Muscle layer of colon (tissue), 2 donors: Measurements from ENCODE around the gene NCKAP5.

Experiments used
- H3K27ac ChIP-seq: one replicate; pipeline ENCODE4 v1.7.0; 2013; ENCODE audit warnings: low read depth, mild to moderate bottlenecking, low read length, moderate library complexity
- H3K27me3 ChIP-seq, 2 donors: one replicate each; pipeline ENCODE4 v1.7.0; 2013; ENCODE audit warnings: low read length in 2 of 2, mild to moderate bottlenecking in 2 of 2; ENCODE audit not compliant: insufficient read depth in 2 of 2, control insufficient read depth in 1 of 2
- H3K36me3 ChIP-seq: one replicate; pipeline ENCODE4 v1.7.0; 2013; ENCODE audit warnings: mild to moderate bottlenecking, low read length; ENCODE audit not compliant: insufficient read depth
- H3K4me1 ChIP-seq: one replicate; pipeline ENCODE4 v1.7.0; 2013; ENCODE audit warnings: mild to moderate bottlenecking, low read length; ENCODE audit not compliant: insufficient read depth
- H3K4me3 ChIP-seq, 2 donors: one replicate each; pipeline ENCODE4 v1.7.0; 2013; ENCODE audit warnings: low read length in 2 of 2, low read depth in 1 of 2, mild to moderate bottlenecking in 1 of 2, moderate library complexity in 1 of 2
- H3K9ac ChIP-seq: one replicate; pipeline ENCODE4 v1.7.0; 2013; ENCODE audit warnings: low read length
- H3K9me3 ChIP-seq: one replicate; pipeline ENCODE4 v1.7.0; 2013; ENCODE audit warnings: mild to moderate bottlenecking, low read length
- donor health status: abdominal sarcoma.
- donor health status: Adenocarcinoma of cecum.

Gene NCKAP5

GRCh38 chr2:133417415-133417814, 150.8 kb downstream of the NCKAP5 start:
- H3K9ac ChIP-seq, result no peak overlapping the region
- no peaks in the 10 kb centered on the region for H3K27me3 ChIP-seq
- H3K9me3 ChIP-seq, result no peaks in the 10 kb centered on the region
- H3K4me3 ChIP-seq, result no peak overlapping the region
- no peaks in the 10 kb centered on the region for H3K4me1 ChIP-seq
- no peaks in the 10 kb centered on the region for H3K36me3 ChIP-seq
- H3K27ac ChIP-seq, result no peak overlapping the region

- Histone ChIP-seq H3K27ac (no peak overlapping the region), H3K4me3 (no peak overlapping the region), H3K4me1 (no peaks in the 10 kb centered on the region), H3K9ac (no peak overlapping the region), H3K27me3 (no peaks in the 10 kb centered on the region), H3K9me3 (no peaks in the 10 kb centered on the region), H3K36me3 (no peaks in the 10 kb centered on the region)
These were observed 151.5 kb downstream of the NCKAP5 start for GRCh38 chr2:133416736-133417135.

- no peak overlapping the region for H3K9ac ChIP-seq
- H3K4me1 ChIP-seq, result no peaks in the 10 kb centered on the region
- H3K27me3 ChIP-seq, result no peaks in the 10 kb centered on the region
- H3K9me3 ChIP-seq, result no peaks in the 10 kb centered on the region
- H3K27ac ChIP-seq, result no peak overlapping the region
- no peaks in the 10 kb centered on the region for H3K36me3 ChIP-seq
- no peak overlapping the region for H3K4me3 ChIP-seq
These were observed 152.1 kb downstream of the NCKAP5 start for GRCh38 chr2:133416146-133416545.

GRCh38 chr2:133415210-133415876, 152.9 kb downstream of the NCKAP5 start:
- Histone ChIP-seq H3K9ac (no peak overlapping the region), H3K4me3 (no peak overlapping the region), H3K4me1 (no peaks in the 10 kb centered on the region), H3K27ac (no peak overlapping the region), H3K27me3 (no peaks in the 10 kb centered on the region), H3K36me3 (no peaks in the 10 kb centered on the region), H3K9me3 (no peaks in the 10 kb centered on the region)

- no peak overlapping the region for H3K27ac ChIP-seq
These were observed 153.6 kb downstream of the NCKAP5 start for GRCh38 chr2:133414486-133415209.

GRCh38 chr2:133413863-133414262, 154.4 kb downstream of the NCKAP5 start:
- no peaks in the 10 kb centered on the region for H3K9me3 ChIP-seq
- H3K27me3 ChIP-seq, result no peaks in the 10 kb centered on the region
- no peak overlapping the region for H3K9ac ChIP-seq
- no peak overlapping the region for H3K27ac ChIP-seq
- H3K4me1 ChIP-seq, result no peaks in the 10 kb centered on the region
- H3K36me3 ChIP-seq, result no peaks in the 10 kb centered on the region
- no peak overlapping the region for H3K4me3 ChIP-seq

More at GRCh38 chr2:133414486-133415209, 153.6 kb downstream of the NCKAP5 start:
- no peak overlapping the region for H3K9ac ChIP-seq
- no peaks in the 10 kb centered on the region for H3K9me3 ChIP-seq
- no peaks in the 10 kb centered on the region for H3K36me3 ChIP-seq
- no peaks in the 10 kb centered on the region for H3K4me1 ChIP-seq
- no peaks in the 10 kb centered on the region for H3K27me3 ChIP-seq
- no peak overlapping the region for H3K4me3 ChIP-seq

- no peak overlapping the region for H3K9ac ChIP-seq
These were observed 155.6 kb downstream of the NCKAP5 start for GRCh38 chr2:133412694-133413093.

GRCh38 chr2:133411857-133412256, 156.4 kb downstream of the NCKAP5 start:
- H3K4me3 ChIP-seq, result no peak overlapping the region
- no peaks in the 10 kb centered on the region for H3K27me3 ChIP-seq
- H3K27ac ChIP-seq, result no peak overlapping the region
- no peaks in the 10 kb centered on the region for H3K36me3 ChIP-seq
- no peaks in the 10 kb centered on the region for H3K4me1 ChIP-seq
- no peak overlapping the region for H3K9ac ChIP-seq
- no peaks in the 10 kb centered on the region for H3K9me3 ChIP-seq

More at GRCh38 chr2:133412694-133413093, 155.6 kb downstream of the NCKAP5 start:
- no peaks in the 10 kb centered on the region for H3K9me3 ChIP-seq
- H3K4me3 ChIP-seq, result no peak overlapping the region
- H3K4me1 ChIP-seq, result no peaks in the 10 kb centered on the region
- H3K36me3 ChIP-seq, result no peaks in the 10 kb centered on the region
- no peak overlapping the region for H3K27ac ChIP-seq
- no peaks in the 10 kb centered on the region for H3K27me3 ChIP-seq

- H3K4me1 ChIP-seq, result no peaks in the 10 kb centered on the region
- H3K9ac ChIP-seq, result no peak overlapping the region
- H3K27me3 ChIP-seq, result no peaks in the 10 kb centered on the region
- H3K36me3 ChIP-seq, result no peaks in the 10 kb centered on the region
- H3K9me3 ChIP-seq, result no peaks in the 10 kb centered on the region
- H3K27ac ChIP-seq, result no peak overlapping the region
- no peak overlapping the region for H3K4me3 ChIP-seq
These were observed 157.2 kb downstream of the NCKAP5 start for GRCh38 chr2:133411101-133411500.

GRCh38 chr2:133409581-133410285, 158.5 kb downstream of the NCKAP5 start:
- Histone ChIP-seq H3K4me1 (no peaks in the 10 kb centered on the region), H3K9ac (no peak overlapping the region), H3K27ac (no peak overlapping the region), H3K9me3 (no peaks in the 10 kb centered on the region), H3K27me3 (no peaks in the 10 kb centered on the region), H3K36me3 (no peaks in the 10 kb centered on the region), H3K4me3 (no peak overlapping the region)

- Histone ChIP-seq H3K36me3 (no peaks in the 10 kb centered on the region), H3K27me3 (no peaks in the 10 kb centered on the region), H3K9ac (no peak overlapping the region), H3K27ac (no peak overlapping the region), H3K4me1 (no peaks in the 10 kb centered on the region), H3K4me3 (no peak overlapping the region), H3K9me3 (no peaks in the 10 kb centered on the region)
These were observed 159.6 kb downstream of the NCKAP5 start for GRCh38 chr2:133408671-133409070.
